Uterus (tissue), 2 donors: ENCODE measurements around the gene CDH4.

Experiments used
- POLR2A ChIP-seq, 2 donors: fragments of 450-650 bp; IDR thresholded peaks; one replicate each; pipeline ENCODE4 v1.6.1; 2016; ENCODE audit warnings: antibody characterized with exemption in 2 of 2, mild to moderate bottlenecking in 1 of 2, moderate library complexity in 1 of 2
- TF ChIP-seq, protein P1 (sequence below), 4 experiments: fragments of 200-600 bp in 2 of 4; fragments of 450-650 bp in 2 of 4; sonication (generic) in 2 of 4; IDR thresholded peaks; one replicate each; pipeline ENCODE4 v1.5.1; 2016 to 2019; ENCODE audit warnings: antibody characterized with exemption in 4 of 4, mild to moderate bottlenecking in 2 of 4, moderate library complexity in 1 of 4

DNA sequence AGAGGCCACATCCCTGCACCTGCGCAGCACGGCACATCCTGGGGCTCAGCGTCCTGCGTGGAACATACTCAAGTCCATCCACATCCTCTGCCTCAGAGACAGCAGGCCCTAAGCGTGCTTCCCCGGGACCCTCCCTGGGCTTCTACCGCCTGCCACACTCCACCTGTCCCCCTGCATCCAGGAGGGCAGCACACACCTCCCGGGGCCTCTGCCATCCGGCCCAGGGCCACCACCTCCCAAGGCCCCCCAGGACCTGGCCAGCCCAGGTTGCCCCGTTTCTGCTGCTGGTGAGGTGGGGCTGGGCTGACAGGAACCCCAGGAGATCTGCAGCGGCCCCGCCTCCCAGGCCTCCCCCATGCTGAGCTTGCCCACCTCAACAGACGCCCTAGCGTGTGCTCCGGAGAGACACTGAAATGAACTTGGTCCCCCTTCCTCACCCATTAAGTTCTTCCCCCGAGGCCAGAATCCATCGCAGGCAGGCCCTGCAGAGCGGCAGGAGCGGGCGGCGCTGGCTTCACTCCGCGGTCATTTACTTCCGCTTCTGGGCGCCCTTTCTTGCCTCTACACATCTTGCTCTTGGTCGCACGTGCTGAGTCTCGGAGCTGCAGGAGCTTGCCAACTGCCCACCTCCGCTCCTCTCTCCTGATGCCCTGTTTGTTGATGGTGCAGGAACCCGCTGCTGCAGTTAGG lies 578.3 kb downstream of the CDH4 start:
- no peak for TF ChIP-seq POLR2A (IDR thresholded peaks at IDR 0.05)
- TF ChIP-seq, protein P1, sequence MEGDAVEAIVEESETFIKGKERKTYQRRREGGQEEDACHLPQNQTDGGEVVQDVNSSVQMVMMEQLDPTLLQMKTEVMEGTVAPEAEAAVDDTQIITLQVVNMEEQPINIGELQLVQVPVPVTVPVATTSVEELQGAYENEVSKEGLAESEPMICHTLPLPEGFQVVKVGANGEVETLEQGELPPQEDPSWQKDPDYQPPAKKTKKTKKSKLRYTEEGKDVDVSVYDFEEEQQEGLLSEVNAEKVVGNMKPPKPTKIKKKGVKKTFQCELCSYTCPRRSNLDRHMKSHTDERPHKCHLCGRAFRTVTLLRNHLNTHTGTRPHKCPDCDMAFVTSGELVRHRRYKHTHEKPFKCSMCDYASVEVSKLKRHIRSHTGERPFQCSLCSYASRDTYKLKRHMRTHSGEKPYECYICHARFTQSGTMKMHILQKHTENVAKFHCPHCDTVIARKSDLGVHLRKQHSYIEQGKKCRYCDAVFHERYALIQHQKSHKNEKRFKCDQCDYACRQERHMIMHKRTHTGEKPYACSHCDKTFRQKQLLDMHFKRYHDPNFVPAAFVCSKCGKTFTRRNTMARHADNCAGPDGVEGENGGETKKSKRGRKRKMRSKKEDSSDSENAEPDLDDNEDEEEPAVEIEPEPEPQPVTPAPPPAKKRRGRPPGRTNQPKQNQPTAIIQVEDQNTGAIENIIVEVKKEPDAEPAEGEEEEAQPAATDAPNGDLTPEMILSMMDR (IDR thresholded peaks at IDR 0.05) = no peak
